ENCODE data around the gene YJEFN3. TPM values are rescaled to one million over a fixed set of nuclear protein-coding genes. Genes with fewer than 3 reads are reported as not detected.
A peak's percentile ranks its signal among the peaks of the same experiment; 100 is the strongest.

The YJEFN3 gene
- total RNA-seq, 1 experiment from 2014 or later, result 11.1 TPM

DNA sequence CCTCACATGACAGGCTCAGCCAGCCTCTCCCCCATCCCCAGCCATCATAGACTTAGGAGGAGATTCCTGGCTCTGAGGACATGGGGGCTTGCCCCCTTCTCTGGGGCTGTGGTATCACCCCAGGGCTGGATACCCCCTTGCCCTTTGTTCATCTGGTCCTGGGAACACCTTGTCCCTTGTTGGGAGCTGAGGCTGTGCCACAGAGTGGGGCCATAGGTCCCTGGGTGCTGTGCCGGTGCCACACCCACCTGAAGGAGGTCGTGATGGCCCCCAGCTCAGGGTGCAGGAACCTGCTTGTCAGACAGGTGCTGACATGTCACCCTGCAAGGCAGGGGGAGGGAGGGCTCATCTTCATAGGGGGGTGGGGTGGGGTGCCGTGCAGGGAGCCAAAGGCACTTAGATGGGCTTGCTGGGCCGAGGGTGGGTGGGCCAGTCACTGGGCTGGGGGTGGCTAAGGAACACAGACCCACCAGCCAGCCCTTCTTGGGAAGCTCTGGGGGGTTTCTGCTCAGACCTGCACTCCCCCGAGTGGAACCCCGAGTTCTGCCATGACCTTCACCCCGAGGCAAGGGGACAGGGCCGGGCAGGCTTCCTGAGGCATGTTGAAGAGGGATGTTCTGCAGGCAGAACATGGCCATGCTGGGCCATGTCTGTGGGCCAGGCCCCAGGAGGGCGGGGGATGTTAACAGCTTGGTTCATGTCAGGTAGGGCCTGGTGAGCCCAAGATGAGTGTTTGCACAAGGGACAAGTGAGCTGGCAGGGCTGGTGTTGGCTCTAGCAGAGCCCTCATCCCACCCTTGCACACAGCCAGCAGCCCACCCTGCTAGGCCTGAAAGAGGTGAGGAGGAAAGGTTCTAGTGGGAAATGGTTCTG lies 41.4 kb upstream of the YJEFN3 start:
- Mint-ChIP-seq H3K4me1 (peaks cover 59% of the 10 kb centered on the region), H3K36me3 (peaks cover 8% of the 10 kb centered on the region), H3K9me3 (no peaks in the 10 kb centered on the region), H3K4me3 (no peak overlapping the region), H3K27me3 (ENCODE audit: low read depth) (no peaks in the 10 kb centered on the region), H3K27ac (peak overlapping the region; percentile 99)
- CTCF ChIA-PET, result interaction anchor here (0.7 to 5.2 kb wide), 7 partner anchors 12 to 126 kb away, joined by 3 to 84 read pairs (median 4); no protein-coding TSS in a partner anchor
- no peak for TF ChIP-seq ZNF232 (CRISPR knock-in tag; IDR thresholded peaks at IDR 0.05)
- no peak for TF ChIP-seq ZNF396 (CRISPR knock-in tag; IDR thresholded peaks at IDR 0.05; ENCODE audit: borderline replicate concordance)
- TF ChIP-seq SP1 (CRISPR knock-in tag; conservative IDR thresholded peaks at IDR 0.05), result no peak
- TF ChIP-seq ESRRA (CRISPR knock-in tag; IDR thresholded peaks at IDR 0.05; ENCODE audit: borderline replicate concordance), result no peak
- TF ChIP-seq, protein P1, sequence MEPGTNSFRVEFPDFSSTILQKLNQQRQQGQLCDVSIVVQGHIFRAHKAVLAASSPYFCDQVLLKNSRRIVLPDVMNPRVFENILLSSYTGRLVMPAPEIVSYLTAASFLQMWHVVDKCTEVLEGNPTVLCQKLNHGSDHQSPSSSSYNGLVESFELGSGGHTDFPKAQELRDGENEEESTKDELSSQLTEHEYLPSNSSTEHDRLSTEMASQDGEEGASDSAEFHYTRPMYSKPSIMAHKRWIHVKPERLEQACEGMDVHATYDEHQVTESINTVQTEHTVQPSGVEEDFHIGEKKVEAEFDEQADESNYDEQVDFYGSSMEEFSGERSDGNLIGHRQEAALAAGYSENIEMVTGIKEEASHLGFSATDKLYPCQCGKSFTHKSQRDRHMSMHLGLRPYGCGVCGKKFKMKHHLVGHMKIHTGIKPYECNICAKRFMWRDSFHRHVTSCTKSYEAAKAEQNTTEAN (CRISPR knock-in tag; IDR thresholded peaks at IDR 0.05), result no peak
- no peak for TF ChIP-seq E2F5 (CRISPR knock-in tag; IDR thresholded peaks at IDR 0.05)
- no peak for TF ChIP-seq GABPB1 (CRISPR knock-in tag; IDR thresholded peaks at IDR 0.05)
- TF ChIP-seq, protein P2, sequence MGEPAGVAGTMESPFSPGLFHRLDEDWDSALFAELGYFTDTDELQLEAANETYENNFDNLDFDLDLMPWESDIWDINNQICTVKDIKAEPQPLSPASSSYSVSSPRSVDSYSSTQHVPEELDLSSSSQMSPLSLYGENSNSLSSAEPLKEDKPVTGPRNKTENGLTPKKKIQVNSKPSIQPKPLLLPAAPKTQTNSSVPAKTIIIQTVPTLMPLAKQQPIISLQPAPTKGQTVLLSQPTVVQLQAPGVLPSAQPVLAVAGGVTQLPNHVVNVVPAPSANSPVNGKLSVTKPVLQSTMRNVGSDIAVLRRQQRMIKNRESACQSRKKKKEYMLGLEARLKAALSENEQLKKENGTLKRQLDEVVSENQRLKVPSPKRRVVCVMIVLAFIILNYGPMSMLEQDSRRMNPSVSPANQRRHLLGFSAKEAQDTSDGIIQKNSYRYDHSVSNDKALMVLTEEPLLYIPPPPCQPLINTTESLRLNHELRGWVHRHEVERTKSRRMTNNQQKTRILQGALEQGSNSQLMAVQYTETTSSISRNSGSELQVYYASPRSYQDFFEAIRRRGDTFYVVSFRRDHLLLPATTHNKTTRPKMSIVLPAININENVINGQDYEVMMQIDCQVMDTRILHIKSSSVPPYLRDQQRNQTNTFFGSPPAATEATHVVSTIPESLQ (CRISPR knock-in tag; IDR thresholded peaks at IDR 0.05), result no peak
- no peak for TF ChIP-seq CTCF (IDR thresholded peaks at IDR 0.05)
- TF ChIP-seq NFATC4 (CRISPR knock-in tag; IDR thresholded peaks at IDR 0.05), result no peak
- TF ChIP-seq, protein P3, sequence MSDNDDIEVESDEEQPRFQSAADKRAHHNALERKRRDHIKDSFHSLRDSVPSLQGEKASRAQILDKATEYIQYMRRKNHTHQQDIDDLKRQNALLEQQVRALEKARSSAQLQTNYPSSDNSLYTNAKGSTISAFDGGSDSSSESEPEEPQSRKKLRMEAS (CRISPR knock-in tag; IDR thresholded peaks at IDR 0.05), result no peak
- no peak for TF ChIP-seq RORB (CRISPR knock-in tag; IDR thresholded peaks at IDR 0.05)
- TF ChIP-seq ZNF263 (CRISPR knock-in tag; IDR thresholded peaks at IDR 0.05; ENCODE audit: low read depth), result no peak
- TF ChIP-seq ELF4 (CRISPR knock-in tag; IDR thresholded peaks at IDR 0.05; ENCODE audit: low read depth), result no peak
- TF ChIP-seq FOXK1 (CRISPR knock-in tag; IDR thresholded peaks at IDR 0.05), result no peak
- TF ChIP-seq ETV6 (CRISPR knock-in tag; IDR thresholded peaks at IDR 0.05), result no peak
- TF ChIP-seq CBFB (CRISPR knock-in tag; IDR thresholded peaks at IDR 0.05; ENCODE audit: low read depth), result no peak
- TF ChIP-seq ZSCAN18 (CRISPR knock-in tag; IDR thresholded peaks at IDR 0.05), result no peak
- no peak for TF ChIP-seq ZNF138 (CRISPR knock-in tag; conservative IDR thresholded peaks at IDR 0.05)
- no peak for TF ChIP-seq ZNF532 (CRISPR knock-in tag; IDR thresholded peaks at IDR 0.05; ENCODE audit: borderline replicate concordance)
- ATAC-seq (no peak), DNase-seq (ENCODE audit: low spot score) (no peak)
- POLR2A ChIA-PET, result interaction anchor here (2.2 kb wide), 1 partner anchor 82 kb away, joined by 5 read pairs; the partner anchor contains the start of gene GATAD2A
